Activated gamma-delta T cell treated with anti-CD3 and anti-CD28 coated beads, Interleukin-2, amount 50 U/mL, for 16 hours (primary cell): Measurements from ENCODE around the gene PRXL2B.
"Not testable (repeated sequence)": the region's sequence is repeated elsewhere in the genome, so short reads cannot be mapped to it uniquely, and the experiment has no call there.

Source experiments
- DNase-seq: peaks from one replicate; pipeline ENCODE4 v3.0.0-alpha.2; 2020; ENCODE audit warnings: low read depth

Gene PRXL2B

GRCh38 chr1:2617971-2618470 is 31.4 kb downstream of the PRXL2B start:
- no peak for DNase-seq

- no peak for DNase-seq
Observed at GRCh38 chr1:2623571-2624337, 37.2 kb downstream of the PRXL2B start.

GRCh38 chr1:2624735-2625300 is 38.2 kb downstream of the PRXL2B start:
- no peak for DNase-seq

GRCh38 chr1:2625311-2625710 is 38.7 kb downstream of the PRXL2B start:
- no peak for DNase-seq

- DNase-seq: not testable (repeated sequence)
Observed at GRCh38 chr1:2625748-2626147, 39.2 kb downstream of the PRXL2B start.

- no peak for DNase-seq
Observed at GRCh38 chr1:2627746-2628145, 41.2 kb downstream of the PRXL2B start.

- no peak for DNase-seq
Observed at GRCh38 chr1:2628191-2628932, 41.8 kb downstream of the PRXL2B start.

GRCh38 chr1:2628933-2629626 is 42.5 kb downstream of the PRXL2B start:
- no peak for DNase-seq

GRCh38 chr1:2629627-2630497 is 43.3 kb downstream of the PRXL2B start:
- no peak for DNase-seq

GRCh38 chr1:2630498-2631135 is 44.0 kb downstream of the PRXL2B start:
- no peak for DNase-seq

GRCh38 chr1:2631136-2632050 is 44.8 kb downstream of the PRXL2B start:
- DNase-seq: no peak

- no peak for DNase-seq
Observed at GRCh38 chr1:2632051-2632430, 45.5 kb downstream of the PRXL2B start.

- no peak for DNase-seq
Observed at GRCh38 chr1:2632561-2633361, 46.2 kb downstream of the PRXL2B start, which contains the start of gene MMEL1. Gene MMEL1 (minus strand): TSS chr1:2633016. CDS start chr1:2629484, 3,532 bp downstream.

- no peak for DNase-seq
Observed at GRCh38 chr1:2633366-2633935, 46.9 kb downstream of the PRXL2B start.

- DNase-seq: no peak
Observed at GRCh38 chr1:2633936-2634491, 47.4 kb downstream of the PRXL2B start.

- DNase-seq: no peak
Observed at GRCh38 chr1:2635361-2636010, 48.9 kb downstream of the PRXL2B start.

GRCh38 chr1:2636733-2637132 is 50.2 kb downstream of the PRXL2B start:
- no peak for DNase-seq
